HL-60/S4 treated with retinoic acid at 250 ng/mL for 4 days and 3 days (cell line): ENCODE data around the gene EIF1AD.

Experiments used
- in situ Hi-C: fragments of 300-500 bp; cut with MboI; formaldehyde crosslinking; loops from 2 replicates; pipeline ENCODE4 v1.7.0; 2022; ENCODE audit warnings: low sequenced_read_pairs

Gene EIF1AD

GRCh38 chr11:65947603-65948125 lies 54.3 kb downstream of the EIF1AD start:
- in situ Hi-C loops: no loop called here

GRCh38 chr11:65947133-65947532 lies 54.8 kb downstream of the EIF1AD start:
- in situ Hi-C loops: no loop called here

GRCh38 chr11:65946655-65947054 lies 55.3 kb downstream of the EIF1AD start:
- in situ Hi-C loops: no loop called here
